Body of pancreas (tissue), 4 donors: ENCODE data around the gene PYCARD.

Source experiments
- CTCF ChIP-seq, 7 experiments: fragments of 450-650 bp in 4 of 7; fragments of 200-600 bp in 3 of 7; sonication (generic) in 3 of 7; IDR thresholded peaks; one replicate each; pipeline ENCODE4 v1.5.1; 2016 to 2019; ENCODE audit warnings: antibody characterized with exemption in 7 of 7
- POLR2A ChIP-seq, 3 donors: fragments of 450-650 bp; IDR thresholded peaks; one replicate each; pipeline ENCODE4 v1.6.1; 2016; ENCODE audit warnings: antibody characterized with exemption in 3 of 3, mild to moderate bottlenecking in 2 of 3

GRCh38 chr16:31194898-31195297 lies 7.7 kb downstream of the PYCARD start:
- no peak for TF ChIP-seq CTCF (IDR thresholded peaks at IDR 0.05)
- TF ChIP-seq POLR2A (IDR thresholded peaks at IDR 0.05): no peak
